IPS-18c (cell line): ENCODE data around the gene PHYH.
"Not testable (repeated sequence)": the region's sequence is repeated elsewhere in the genome, so short reads cannot be mapped to it uniquely, and the experiment has no call there.

ENCODE experiments used
- H3K4me3 ChIP-seq: 2 replicates; pipeline ENCODE4 v1.7.0; 2013; ENCODE audit warnings: low read depth, mild to moderate bottlenecking, low read length, moderate library complexity; ENCODE audit not compliant: insufficient read depth
- H3K9me3 ChIP-seq: one replicate; pipeline ENCODE4 v1.6.1; 2013; ENCODE audit warnings: mild to moderate bottlenecking, low read length, moderate library complexity; ENCODE audit not compliant: control insufficient read depth, insufficient read depth

Gene PHYH

DNA sequence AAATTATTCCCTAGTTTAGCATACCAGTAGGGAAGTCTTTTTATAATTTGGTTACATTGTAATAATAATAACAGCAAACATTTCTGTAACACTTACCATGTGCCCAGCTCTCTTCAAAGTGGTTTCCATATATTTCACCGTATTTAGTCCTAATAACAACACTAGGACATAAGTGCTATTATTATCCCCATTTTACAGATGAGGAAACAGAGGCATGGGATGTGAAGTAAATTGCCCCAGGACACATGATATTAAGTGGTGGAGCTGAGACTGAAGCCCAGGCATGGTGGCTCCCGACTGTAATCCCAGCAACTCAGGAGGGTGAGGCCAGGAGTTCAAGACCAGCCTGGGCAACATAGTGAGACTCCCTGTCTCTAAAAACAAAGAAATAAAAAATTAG, 5.1 kb downstream of the PHYH start:
- Histone ChIP-seq H3K9me3 (no peaks in the 10 kb centered on the region), H3K4me3 (no peak overlapping the region)

DNA sequence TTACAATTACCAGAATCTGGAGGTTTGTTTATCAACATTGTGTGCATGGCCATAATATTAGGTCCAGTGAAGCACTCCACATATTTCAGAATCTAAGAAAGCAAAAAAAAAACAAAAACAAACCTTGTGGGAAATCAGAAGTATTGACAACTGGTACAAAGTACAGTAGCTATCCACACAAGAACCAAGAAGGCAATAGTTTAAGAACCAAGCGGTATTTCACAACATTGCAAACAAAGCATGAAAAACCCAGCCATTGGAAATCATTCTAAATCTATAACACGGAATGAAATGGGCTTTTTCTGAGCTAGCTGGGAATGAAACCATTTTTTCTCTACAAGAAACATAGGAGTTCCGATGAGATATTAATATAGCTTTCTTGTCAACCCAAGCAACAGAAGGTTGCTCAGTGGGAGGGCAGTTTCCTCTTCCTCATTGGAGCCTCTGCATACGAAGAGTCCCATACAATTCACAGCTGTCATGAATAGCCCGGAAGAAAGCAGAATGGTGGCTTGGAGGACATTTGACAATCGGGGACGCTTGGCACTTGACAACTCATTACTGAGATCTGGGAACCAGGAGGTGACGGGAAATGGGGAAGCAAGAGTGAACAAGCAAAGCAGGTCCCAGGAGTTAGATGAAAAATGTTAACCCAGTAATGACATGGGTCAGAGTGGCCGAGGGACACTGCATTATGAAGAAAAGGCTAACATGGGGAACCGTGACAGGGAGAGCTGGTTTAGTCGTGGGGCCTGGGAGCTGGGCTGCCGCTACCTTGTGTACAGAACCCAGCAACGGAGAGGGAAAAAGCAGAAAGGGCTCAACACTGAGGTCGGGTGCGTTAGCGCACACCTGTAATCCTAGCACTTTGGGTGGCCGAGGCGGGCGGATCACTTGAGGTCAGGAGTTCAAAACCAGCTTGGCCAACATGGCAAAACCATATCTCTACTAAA, 7.8 kb downstream of the PHYH start:
- no peak overlapping the region for H3K4me3 ChIP-seq
- H3K9me3 ChIP-seq = no peaks in the 10 kb centered on the region

DNA sequence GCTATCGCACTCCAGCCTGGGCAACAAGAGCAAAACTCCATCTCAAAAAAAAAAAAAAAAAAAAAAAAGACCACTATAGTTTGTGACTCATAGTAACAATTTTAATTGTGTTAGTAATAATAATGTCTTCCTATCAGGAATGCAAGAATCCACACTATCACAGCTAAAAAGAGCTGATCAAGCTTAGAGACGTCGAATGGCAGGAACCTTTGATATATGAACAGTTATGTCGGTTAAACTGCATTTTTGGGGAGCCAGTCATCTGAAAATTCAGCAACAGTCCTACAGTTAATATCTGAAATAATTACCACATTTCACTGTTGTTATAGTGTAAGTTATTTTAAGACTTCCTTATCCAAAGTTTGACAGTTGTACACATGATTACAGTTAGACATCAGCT, 8.8 kb downstream of the PHYH start:
- H3K4me3 ChIP-seq = no peak overlapping the region
- H3K9me3 ChIP-seq = no peaks in the 10 kb centered on the region

DNA sequence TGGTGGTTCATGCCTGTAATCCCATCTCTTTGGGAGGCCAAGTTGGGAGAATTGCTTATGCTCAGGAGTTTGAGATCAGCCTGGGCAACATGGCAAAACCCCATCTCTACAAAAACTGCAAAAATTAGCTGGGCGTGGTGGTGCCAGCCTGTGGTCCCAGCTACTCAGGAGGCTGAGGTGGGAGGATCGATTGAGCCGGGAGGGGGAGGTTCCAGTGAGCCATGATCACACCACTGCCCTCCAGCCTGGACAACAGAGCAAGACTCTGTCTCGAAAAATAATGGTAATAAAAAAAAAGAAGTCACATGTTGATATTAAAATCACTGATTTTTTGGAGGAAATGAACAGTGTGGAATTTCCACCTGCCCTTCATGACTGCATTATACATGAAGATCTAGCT, 15.8 kb downstream of the PHYH start:
- Histone ChIP-seq H3K9me3 (no peaks in the 10 kb centered on the region), H3K4me3 (no peak overlapping the region)

DNA sequence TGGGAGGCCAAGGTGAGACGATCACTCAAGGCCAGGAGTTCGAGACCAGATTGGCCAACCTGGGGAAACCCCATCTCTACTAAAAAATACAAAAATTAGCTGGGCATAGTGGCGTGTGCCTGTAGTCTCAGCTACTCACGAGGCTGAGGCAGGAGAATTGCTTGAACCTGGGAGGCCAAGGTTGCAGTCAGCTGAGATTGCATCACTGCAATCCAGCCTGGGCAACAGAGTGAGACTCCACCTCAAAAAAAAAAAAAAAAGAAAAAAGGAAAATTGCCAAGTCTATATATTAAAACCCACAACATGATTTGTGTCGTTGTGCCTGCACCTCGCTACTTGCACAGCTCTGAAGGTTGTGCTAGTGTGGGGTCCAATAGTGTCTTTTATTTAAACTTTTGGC, 17.5 kb downstream of the PHYH start:
- H3K4me3 ChIP-seq, H3K9me3 ChIP-seq: not testable (repeated sequence)

DNA sequence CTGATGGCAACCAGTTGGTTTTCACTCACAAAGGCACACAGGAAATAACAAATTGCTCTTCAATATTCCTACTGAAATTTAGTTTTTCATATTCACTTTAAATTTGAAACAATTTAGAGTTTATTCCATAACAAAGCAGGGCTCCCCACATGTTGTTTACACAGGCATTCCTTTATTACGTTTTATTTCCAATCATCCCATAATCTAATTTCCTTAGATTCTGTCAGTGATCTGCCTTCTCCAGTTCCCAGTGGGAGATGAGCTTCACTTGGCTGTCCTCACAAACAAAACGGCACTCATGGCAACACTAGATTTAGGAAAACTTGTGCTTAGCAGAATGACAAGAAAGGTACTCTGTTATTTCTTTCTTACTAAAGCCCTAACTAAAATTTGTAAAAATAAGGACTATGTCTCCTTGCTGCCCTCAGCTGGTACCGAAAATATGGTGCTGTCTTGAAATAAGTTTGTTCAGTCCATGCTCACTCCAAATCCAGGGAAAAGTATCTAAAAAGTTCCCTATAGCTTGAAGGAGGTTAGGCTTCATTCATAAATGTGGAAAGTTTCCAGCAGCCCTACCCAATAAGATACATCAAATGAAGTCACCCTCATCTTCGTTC, 23.0 kb downstream of the PHYH start:
- Histone ChIP-seq H3K9me3 (no peaks in the 10 kb centered on the region), H3K4me3 (no peak overlapping the region)

DNA sequence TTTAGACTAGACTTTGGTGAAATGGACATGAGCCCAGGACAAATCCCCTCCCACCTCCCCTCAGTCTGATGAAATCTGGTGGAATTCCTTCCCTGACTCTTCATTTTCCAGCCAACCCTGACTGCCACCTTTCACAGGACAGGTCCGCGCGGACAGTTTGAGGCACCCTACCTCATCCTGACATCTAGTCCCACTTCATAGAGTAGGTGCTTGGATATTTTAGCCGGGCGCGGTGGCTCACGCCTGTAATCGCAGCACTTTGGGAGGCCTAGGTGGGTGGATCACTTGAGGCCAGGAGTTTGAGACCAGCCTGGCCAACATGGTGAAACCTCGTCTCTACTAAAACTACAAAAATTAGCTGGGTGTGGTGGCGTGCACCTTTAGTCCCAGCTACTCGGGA, 23.7 kb downstream of the PHYH start:
- H3K9me3 ChIP-seq, H3K4me3 ChIP-seq: not testable (repeated sequence)

DNA sequence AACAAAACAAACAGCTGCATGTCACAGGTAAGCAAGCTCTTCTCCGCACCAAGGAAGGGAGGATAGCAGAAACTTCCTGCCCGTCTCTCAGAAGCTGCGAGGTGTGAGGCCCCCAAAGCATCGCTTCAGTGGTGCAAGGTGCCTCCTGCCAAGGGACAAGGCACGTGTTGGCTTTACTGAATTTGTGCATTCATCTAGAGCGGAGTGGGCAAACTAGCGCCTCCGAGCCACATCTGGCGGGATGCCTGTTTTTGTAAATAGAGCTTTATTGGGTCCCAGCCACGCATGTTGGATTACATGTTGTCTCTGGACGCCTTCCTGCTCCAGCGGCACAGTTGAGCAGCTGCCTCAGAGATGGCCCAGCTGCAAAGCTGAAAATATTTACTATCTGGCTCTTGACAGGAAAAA, 27.7 kb downstream of the PHYH start:
- Histone ChIP-seq H3K9me3 (no peaks in the 10 kb centered on the region), H3K4me3 (no peak overlapping the region)

DNA sequence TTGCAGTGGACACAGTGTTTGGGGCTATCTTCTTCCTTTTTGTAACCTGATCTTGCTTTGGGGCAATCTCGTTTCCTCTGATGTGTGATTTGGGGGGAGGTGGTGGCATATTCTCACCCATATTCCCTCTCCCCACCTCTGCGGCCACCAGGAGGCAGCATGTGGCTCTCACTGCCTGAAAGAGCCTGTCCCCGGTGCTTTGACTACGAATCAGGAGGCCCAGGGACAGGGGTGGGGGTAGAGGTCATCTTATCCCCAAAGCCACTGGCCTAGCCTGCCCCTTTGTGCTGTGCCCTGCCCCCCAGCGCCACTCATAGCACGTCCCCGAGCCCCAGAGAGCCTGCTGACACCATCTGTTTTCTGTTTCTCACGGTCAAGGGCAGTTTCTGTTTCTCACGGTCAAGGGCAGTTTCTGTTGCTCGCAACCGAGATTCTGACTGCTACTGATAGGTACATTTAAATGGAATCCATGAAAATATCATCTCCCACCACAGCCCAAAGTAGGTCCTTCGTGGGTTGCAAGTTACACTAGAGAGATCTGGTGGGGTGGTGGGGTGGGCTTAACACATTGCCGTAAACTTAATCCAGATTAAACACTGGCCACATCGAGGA, 28.2 kb downstream of the PHYH start:
- no peak overlapping the region for H3K4me3 ChIP-seq
- H3K9me3 ChIP-seq = no peaks in the 10 kb centered on the region

DNA sequence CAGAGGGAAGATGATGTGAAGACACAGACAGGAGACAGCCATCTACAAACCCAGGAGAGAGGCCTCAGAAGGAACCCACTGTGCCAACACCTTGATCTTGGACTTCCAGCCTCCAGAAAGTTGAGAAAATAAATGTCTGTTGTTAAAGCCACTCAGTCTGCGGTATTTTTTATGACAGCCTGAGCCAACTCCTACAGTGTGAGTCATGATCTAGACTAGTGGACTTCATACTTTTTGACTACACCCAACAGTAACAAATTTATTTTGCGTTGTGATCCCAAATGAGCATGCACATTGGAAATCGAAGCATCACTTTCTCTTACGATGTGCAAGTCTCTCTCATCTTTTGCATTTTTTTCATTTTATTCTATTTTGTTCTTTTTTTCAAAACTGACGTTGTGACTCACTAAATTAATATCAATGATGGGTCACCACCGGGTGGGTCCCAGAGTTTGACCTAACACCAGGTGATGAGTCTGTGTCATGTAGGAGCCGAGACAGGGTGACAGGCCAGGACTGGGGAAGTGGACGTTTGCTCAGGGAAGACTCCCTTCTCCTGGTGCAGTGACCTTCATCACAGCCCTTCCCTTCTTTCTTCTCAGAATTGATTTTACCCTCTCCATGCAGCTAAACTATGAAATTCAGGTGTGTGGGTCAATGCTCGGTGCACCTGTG, 28.9 kb downstream of the PHYH start:
- Histone ChIP-seq H3K4me3 (no peak overlapping the region), H3K9me3 (no peaks in the 10 kb centered on the region)

DNA sequence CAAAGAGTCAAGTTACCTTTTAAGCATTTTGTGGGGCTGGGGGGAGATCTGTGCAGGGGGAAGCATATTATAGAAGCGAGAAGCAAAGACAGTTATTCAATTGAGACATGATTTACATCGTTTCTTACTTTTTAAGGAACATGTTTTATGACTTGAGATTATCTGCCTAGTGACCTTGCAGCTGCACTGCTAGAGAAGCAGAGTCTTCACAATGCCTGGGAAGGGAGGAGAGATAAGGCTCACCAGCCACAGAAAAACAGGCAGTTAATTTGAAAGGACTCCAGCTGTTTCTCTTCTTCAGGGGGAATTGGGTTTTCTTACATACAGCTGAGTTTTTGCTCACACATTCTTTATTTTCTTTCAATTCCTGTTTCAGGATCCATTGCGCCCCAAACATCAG, 31.0 kb downstream of the PHYH start:
- no peaks in the 10 kb centered on the region for H3K9me3 ChIP-seq
- H3K4me3 ChIP-seq = no peak overlapping the region

DNA sequence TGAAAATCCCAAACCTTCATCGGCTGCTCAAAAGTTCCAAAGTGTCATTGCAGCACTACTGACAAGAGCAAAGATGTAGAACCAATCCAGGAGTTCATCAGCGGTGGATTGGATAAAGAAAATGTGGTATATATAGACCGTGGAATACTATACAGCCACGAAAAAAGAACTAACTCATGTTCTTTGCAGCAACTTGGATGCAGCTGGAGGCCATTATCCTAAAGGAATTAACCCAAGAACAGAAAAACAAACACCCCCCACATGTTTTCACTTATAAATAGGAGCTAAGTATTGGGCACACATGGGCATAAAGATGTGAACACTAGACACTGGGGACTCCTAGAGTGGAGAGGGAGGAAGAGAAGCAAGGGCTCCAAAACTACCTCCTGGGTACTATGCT, 31.6 kb downstream of the PHYH start:
- no peak overlapping the region for H3K4me3 ChIP-seq
- no peaks in the 10 kb centered on the region for H3K9me3 ChIP-seq

DNA sequence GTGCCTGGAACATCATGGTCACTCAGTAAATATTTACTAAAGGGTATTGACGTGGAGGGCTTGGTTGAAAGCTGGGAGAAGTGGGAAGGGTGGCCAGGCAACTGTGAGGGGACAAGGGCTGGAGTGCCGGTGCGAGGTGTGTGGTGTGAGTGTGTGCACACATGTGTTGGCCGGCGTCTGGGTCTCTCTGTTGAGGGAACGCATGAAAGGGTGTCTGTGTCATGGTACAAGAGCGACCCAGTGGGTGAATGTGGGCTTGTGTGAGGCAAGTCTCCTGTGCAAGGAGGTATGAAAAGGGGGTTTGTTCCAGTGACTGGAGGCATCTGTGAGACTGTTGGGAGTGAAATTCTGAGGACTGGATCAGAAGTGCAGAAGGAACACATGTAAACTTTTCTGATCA, 36.3 kb downstream of the PHYH start:
- Histone ChIP-seq H3K4me3 (no peak overlapping the region), H3K9me3 (peaks cover 2% of the 10 kb centered on the region)

DNA sequence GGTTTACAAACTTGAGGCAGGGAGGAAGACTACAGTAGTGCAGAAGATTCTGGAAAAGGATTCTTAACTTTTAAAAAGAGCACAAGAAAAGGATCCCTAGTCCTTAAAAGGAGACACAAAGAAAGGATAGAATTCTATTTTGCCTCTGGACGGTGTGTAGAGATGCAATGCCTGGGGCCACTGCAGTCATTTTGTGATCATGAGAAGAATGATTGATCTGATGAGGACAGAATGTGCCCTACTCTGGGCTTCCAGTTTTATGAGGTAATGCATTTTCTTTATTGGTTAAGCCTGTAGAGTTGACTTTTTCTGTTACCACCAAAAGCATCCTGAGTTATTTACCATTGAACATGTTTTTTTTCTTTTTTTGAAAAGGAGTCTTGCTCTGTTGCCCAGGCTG, 37.4 kb downstream of the PHYH start:
- H3K9me3 ChIP-seq = peaks cover 6% of the 10 kb centered on the region
- H3K4me3 ChIP-seq = no peak overlapping the region

DNA sequence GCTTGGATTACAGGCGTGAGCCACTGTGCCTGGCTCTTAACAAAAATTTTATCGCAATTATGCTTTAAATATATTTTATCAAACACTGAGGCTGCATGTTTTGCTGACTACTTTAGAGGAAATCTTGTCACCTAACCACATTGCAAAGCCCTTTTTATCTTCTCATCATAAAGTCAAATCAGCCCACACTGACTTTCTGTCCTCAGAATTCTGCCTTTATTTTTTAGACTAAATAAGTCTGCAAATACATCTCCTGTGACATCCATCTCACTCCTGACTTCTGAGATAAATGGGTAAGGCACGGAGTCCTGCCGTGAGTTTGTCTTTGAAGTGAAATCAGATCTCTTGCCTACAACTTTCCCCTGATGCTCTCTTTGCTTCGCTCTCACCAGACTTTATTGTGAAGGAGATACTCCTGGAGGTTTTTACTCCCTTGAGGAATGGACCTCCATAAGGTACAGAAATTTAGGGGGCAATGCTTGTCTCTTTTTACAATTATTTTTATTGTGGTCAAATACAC, 42.2 kb downstream of the PHYH start:
- H3K4me3 ChIP-seq = no peak overlapping the region
- H3K9me3 ChIP-seq = peaks cover 6% of the 10 kb centered on the region

DNA sequence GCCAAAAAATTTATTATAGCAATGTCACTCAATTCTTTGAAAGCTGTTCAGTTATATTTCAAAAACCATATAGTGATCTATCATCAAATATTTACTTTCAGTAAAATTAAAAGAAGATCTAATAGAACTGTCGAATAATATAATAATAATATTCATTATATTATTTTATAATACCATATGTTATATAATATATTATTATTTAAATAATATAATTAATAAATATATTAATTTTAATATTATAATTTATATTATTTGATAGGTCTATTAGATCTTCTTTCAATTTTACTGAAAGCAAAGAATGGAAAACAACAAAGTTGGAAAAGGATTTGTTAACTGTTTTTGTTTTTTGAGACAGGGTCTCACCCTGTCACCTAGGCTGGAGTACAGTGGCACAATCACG, 43.2 kb downstream of the PHYH start:
- H3K4me3 ChIP-seq = no peak overlapping the region

DNA sequence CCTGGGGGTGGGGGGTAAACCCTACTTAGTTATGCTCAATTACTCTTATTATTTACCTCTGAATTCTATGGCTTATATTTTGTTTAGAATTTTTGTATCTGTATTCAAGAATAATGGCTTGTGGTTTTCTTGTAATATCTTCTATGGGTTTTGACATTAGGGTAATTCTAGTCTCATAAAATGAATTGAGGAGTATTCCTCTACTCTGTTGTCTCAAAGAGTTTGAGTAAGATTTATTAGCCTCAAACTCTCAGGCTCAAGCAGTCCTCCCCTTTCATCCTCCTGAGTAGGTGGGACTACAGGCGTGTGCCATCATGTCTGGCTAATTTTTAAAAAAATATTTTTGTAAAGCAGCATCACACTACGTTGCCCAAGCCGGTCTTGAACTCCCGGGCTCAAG, 46.1 kb downstream of the PHYH start:
- H3K4me3 ChIP-seq = no peak overlapping the region
- peaks cover 4% of the 10 kb centered on the region for H3K9me3 ChIP-seq

More for the DNA sequence above, 43.2 kb downstream of the PHYH start:
- H3K9me3 ChIP-seq = peaks cover 6% of the 10 kb centered on the region
